Measurements from ENCODE around the gene FBXW7. TPM values are rescaled to one million over a fixed set of nuclear protein-coding genes. Genes with fewer than 3 reads are reported as not detected.

FBXW7 gene
- total and polyA plus RNA-seq, 4 donors, result 7.6 to 82.1 (median 20.6) TPM

GRCh38 chr4:152408514-152409327 is 127.2 kb downstream of the FBXW7 start:
- Histone ChIP-seq H3K36me3 (ENCODE audit: control insufficient read depth in 4 of 4, insufficient read depth in 4 of 4, low read length in 4 of 4) (peaks cover 0 to 3% (median 0%) of the 10 kb centered on the region in 4 donors), H3K4me3 (no peak overlapping the region), H3K9me3 (ENCODE audit: control insufficient read depth in 4 of 4, insufficient read depth in 3 of 4, low read length in 3 of 4) (no peaks in the 10 kb centered on the region), H3K27me3 (ENCODE audit: control insufficient read depth in 3 of 3, insufficient read depth in 3 of 3, low read length in 2 of 3) (no peaks in the 10 kb centered on the region), H3K9ac (ENCODE audit: insufficient read depth in 1 of 2, low read length in 2 of 2) (no peak overlapping the region), H3K4me1 (ENCODE audit: control insufficient read depth in 5 of 5, insufficient read depth in 5 of 5, low read length in 5 of 5) (no peaks in the 10 kb centered on the region), H3K27ac (ENCODE audit: low read depth in 1 of 2, low read length in 1 of 2) (no peak overlapping the region)
- ATAC-seq (ENCODE audit: insufficient read depth, low FRiP score) (no peak), DNase-seq (peak in 1 of 3 donors; percentile 38)
- TF ChIP-seq CTCF (IDR thresholded peaks at IDR 0.05; ENCODE audit: control extremely low read depth, extremely low read depth), result peak; percentile 43
- 53 to 68% methylated on average over 3 of the region's 3 CpGs for WGBS, 2 donors

DNA sequence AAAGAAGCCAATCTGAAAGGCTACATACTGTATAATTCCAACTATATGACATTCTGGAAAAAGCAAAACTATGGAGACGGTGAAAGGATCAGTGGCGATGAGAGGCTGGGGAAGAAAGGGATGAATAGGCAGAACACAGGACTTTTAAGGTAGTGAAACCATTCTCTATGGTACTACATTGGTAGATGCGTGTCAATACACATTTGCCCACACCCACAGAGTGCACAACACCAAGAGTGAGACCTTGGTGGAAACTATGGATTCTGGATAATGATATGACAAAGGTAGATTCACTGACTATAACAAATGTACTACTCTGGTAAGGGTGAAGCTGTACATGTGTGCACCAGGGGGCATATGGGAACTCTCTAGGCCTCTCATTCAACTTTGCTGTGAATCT is 134.5 kb downstream of the FBXW7 start:
- Histone ChIP-seq H3K27ac (ENCODE audit: low read depth in 1 of 2, low read length in 1 of 2) (no peak overlapping the region), H3K9ac (ENCODE audit: insufficient read depth in 1 of 2, low read length in 2 of 2) (no peak overlapping the region), H3K27me3 (ENCODE audit: control insufficient read depth in 3 of 3, insufficient read depth in 3 of 3, low read length in 2 of 3) (no peaks in the 10 kb centered on the region), H3K4me1 (ENCODE audit: control insufficient read depth in 5 of 5, insufficient read depth in 5 of 5, low read length in 5 of 5) (no peaks in the 10 kb centered on the region), H3K36me3 (ENCODE audit: control insufficient read depth in 4 of 4, insufficient read depth in 4 of 4, low read length in 4 of 4) (no peaks in the 10 kb centered on the region), H3K9me3 (ENCODE audit: control insufficient read depth in 4 of 4, insufficient read depth in 3 of 4, low read length in 3 of 4) (no peaks in the 10 kb centered on the region), H3K4me3 (no peak overlapping the region)
- WGBS, 2 donors, result 90 to 95% methylated on average over 3 of the region's 3 CpGs
- ATAC-seq (ENCODE audit: insufficient read depth, low FRiP score) (no peak), DNase-seq (no peak)
- TF ChIP-seq CTCF (IDR thresholded peaks at IDR 0.05; ENCODE audit: control extremely low read depth, extremely low read depth), result no peak

- Histone ChIP-seq H3K4me1 (ENCODE audit: control insufficient read depth in 5 of 5, insufficient read depth in 5 of 5, low read length in 5 of 5) (no peaks in the 10 kb centered on the region), H3K4me3 (no peak overlapping the region), H3K36me3 (ENCODE audit: control insufficient read depth in 4 of 4, insufficient read depth in 4 of 4, low read length in 4 of 4) (no peaks in the 10 kb centered on the region), H3K9ac (ENCODE audit: insufficient read depth in 1 of 2, low read length in 2 of 2) (no peak overlapping the region), H3K27me3 (ENCODE audit: control insufficient read depth in 3 of 3, insufficient read depth in 3 of 3, low read length in 2 of 3) (no peaks in the 10 kb centered on the region), H3K27ac (ENCODE audit: low read depth in 1 of 2, low read length in 1 of 2) (no peak overlapping the region), H3K9me3 (ENCODE audit: control insufficient read depth in 4 of 4, insufficient read depth in 3 of 4, low read length in 3 of 4) (no peaks in the 10 kb centered on the region)
- ATAC-seq (ENCODE audit: insufficient read depth, low FRiP score), result no peak
- TF ChIP-seq CTCF (IDR thresholded peaks at IDR 0.05; ENCODE audit: control extremely low read depth, extremely low read depth), result no peak
- DNase-seq, result no peak
Measured at GRCh38 chr4:152399246-152399645, 136.6 kb downstream of the FBXW7 start.

All from lung (tissue), 12 donors.